Measurements from ENCODE around the gene NRROS.

NRROS gene

DNA sequence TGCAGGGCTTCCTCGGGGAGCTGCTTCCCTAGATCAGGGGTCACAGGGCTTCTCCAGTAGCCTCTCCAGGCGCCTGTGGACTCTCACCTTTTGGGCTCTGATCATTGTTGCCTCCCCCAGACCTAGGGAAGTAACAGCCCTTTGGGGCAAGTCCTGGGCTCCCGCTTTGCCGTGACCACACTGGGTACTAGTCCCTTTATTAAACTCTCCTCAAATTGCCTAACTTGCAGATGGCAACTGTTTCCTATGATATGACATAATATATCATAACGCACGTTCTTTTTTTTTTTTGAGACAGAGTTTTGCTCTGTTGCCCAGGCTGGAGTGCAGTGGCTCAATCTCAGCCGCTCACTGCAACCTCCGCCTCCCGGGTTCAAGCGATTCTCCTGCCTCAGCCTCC lies 17.9 kb upstream of the NRROS start:
- Histone ChIP-seq H3K4me3 (ENCODE audit: insufficient read depth, low read length, poor library complexity, severe bottlenecking) (no peak overlapping the region), H3K36me3 (ENCODE audit: low read length) (no peaks in the 10 kb centered on the region), H3K4me2 (ENCODE audit: low read depth, low read length, poor library complexity, severe bottlenecking) (no peak overlapping the region), H3K9me3 (ENCODE audit: insufficient read depth, low read length) (no peaks in the 10 kb centered on the region), H3F3A (ENCODE audit: insufficient read depth) (no peaks in the 10 kb centered on the region), H3K27ac (ENCODE audit: low read depth, low read length) (no peak overlapping the region), H4K20me1 (ENCODE audit: low read depth, low read length) (no peaks in the 10 kb centered on the region), H3K9me2 (replicated peaks; ENCODE audit: insufficient read depth, low read length) (no peaks in the 10 kb centered on the region), H3K27me3 (ENCODE audit: low read length) (no peaks in the 10 kb centered on the region), H3K79me2 (ENCODE audit: insufficient read depth, low read length) (no peaks in the 10 kb centered on the region), H2AFZ (ENCODE audit: low read depth, low read length, severe bottlenecking) (no peak overlapping the region), H3K9ac (ENCODE audit: low read length) (no peak overlapping the region)
- TF ChIP-seq, protein P1, sequence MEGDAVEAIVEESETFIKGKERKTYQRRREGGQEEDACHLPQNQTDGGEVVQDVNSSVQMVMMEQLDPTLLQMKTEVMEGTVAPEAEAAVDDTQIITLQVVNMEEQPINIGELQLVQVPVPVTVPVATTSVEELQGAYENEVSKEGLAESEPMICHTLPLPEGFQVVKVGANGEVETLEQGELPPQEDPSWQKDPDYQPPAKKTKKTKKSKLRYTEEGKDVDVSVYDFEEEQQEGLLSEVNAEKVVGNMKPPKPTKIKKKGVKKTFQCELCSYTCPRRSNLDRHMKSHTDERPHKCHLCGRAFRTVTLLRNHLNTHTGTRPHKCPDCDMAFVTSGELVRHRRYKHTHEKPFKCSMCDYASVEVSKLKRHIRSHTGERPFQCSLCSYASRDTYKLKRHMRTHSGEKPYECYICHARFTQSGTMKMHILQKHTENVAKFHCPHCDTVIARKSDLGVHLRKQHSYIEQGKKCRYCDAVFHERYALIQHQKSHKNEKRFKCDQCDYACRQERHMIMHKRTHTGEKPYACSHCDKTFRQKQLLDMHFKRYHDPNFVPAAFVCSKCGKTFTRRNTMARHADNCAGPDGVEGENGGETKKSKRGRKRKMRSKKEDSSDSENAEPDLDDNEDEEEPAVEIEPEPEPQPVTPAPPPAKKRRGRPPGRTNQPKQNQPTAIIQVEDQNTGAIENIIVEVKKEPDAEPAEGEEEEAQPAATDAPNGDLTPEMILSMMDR (IDR thresholded peaks at IDR 0.05; ENCODE audit: insufficient read depth, low read length, poor library complexity, severe bottlenecking): no peak
- TF ChIP-seq EZH2phosphoT487 (conservative IDR thresholded peaks at IDR 0.05; ENCODE audit: low read length): no peak

GRCh38 chr3:196624067-196624790 lies 15.3 kb upstream of the NRROS start:
- TF ChIP-seq, protein P1 (IDR thresholded peaks at IDR 0.05; ENCODE audit: insufficient read depth, low read length, poor library complexity, severe bottlenecking): no peak
- TF ChIP-seq EZH2phosphoT487 (conservative IDR thresholded peaks at IDR 0.05; ENCODE audit: low read length): no peak
- no peak overlapping the region for H3K27ac ChIP-seq (ENCODE audit: low read depth, low read length)
- H2AFZ ChIP-seq (ENCODE audit: low read depth, low read length, severe bottlenecking): no peak overlapping the region

GRCh38 chr3:196624907-196625306 lies 14.6 kb upstream of the NRROS start:
- H3K4me3 ChIP-seq (ENCODE audit: insufficient read depth, low read length, poor library complexity, severe bottlenecking): no peak overlapping the region
- no peak overlapping the region for H3K9ac ChIP-seq (ENCODE audit: low read length)
- H3K4me2 ChIP-seq (ENCODE audit: low read depth, low read length, poor library complexity, severe bottlenecking): no peak overlapping the region
- no peaks in the 10 kb centered on the region for H3K9me2 ChIP-seq (replicated peaks; ENCODE audit: insufficient read depth, low read length)
- H3K9me3 ChIP-seq (ENCODE audit: insufficient read depth, low read length): no peaks in the 10 kb centered on the region
- no peaks in the 10 kb centered on the region for H3K79me2 ChIP-seq (ENCODE audit: insufficient read depth, low read length)
- TF ChIP-seq, protein P1 (IDR thresholded peaks at IDR 0.05; ENCODE audit: insufficient read depth, low read length, poor library complexity, severe bottlenecking): no peak
- TF ChIP-seq EZH2phosphoT487 (conservative IDR thresholded peaks at IDR 0.05; ENCODE audit: low read length): no peak
- H3K27ac ChIP-seq (ENCODE audit: low read depth, low read length): no peak overlapping the region
- no peaks in the 10 kb centered on the region for H3K27me3 ChIP-seq (ENCODE audit: low read length)
- no peaks in the 10 kb centered on the region for H3K36me3 ChIP-seq (ENCODE audit: low read length)
- H4K20me1 ChIP-seq (ENCODE audit: low read depth, low read length): no peaks in the 10 kb centered on the region
- H3F3A ChIP-seq (ENCODE audit: insufficient read depth): no peaks in the 10 kb centered on the region
- no peak overlapping the region for H2AFZ ChIP-seq (ENCODE audit: low read depth, low read length, severe bottlenecking)

More at GRCh38 chr3:196624067-196624790, 15.3 kb upstream of the NRROS start:
- Histone ChIP-seq H3K4me3 (ENCODE audit: insufficient read depth, low read length, poor library complexity, severe bottlenecking) (no peak overlapping the region), H3F3A (ENCODE audit: insufficient read depth) (no peaks in the 10 kb centered on the region), H3K36me3 (ENCODE audit: low read length) (no peaks in the 10 kb centered on the region), H3K79me2 (ENCODE audit: insufficient read depth, low read length) (no peaks in the 10 kb centered on the region), H3K9ac (ENCODE audit: low read length) (no peak overlapping the region), H3K9me2 (replicated peaks; ENCODE audit: insufficient read depth, low read length) (no peaks in the 10 kb centered on the region), H3K9me3 (ENCODE audit: insufficient read depth, low read length) (no peaks in the 10 kb centered on the region), H3K4me2 (ENCODE audit: low read depth, low read length, poor library complexity, severe bottlenecking) (no peak overlapping the region), H4K20me1 (ENCODE audit: low read depth, low read length) (no peaks in the 10 kb centered on the region), H3K27me3 (ENCODE audit: low read length) (no peaks in the 10 kb centered on the region)

Measured in SU-DHL-6 (cell line).